NB4 (cell line): ENCODE measurements around the gene UBXN4.

Experiments used
- DNase-seq: peaks from one replicate; pipeline ENCODE4 v3.0.0; 2010; ENCODE audit warnings: low read depth
- H3K4me3 ChIP-seq: one replicate; pipeline ENCODE4 v1.5.1; 2011; ENCODE audit warnings: mild to moderate bottlenecking, low read depth, low read length, moderate library complexity
- CTCF ChIP-seq: IDR thresholded peaks from one replicate; pipeline ENCODE4 v1.5.1; 2012; ENCODE audit warnings: low read depth, low read length
- MAX ChIP-seq: IDR thresholded peaks from 2 replicates; pipeline ENCODE4 v1.6.1; 2011; ENCODE audit warnings: low read depth, low read length
- MYC ChIP-seq: IDR thresholded peaks from 2 replicates; pipeline ENCODE4 v1.6.1; 2011; ENCODE audit warnings: low read depth, low read length
- POLR2A ChIP-seq: IDR thresholded peaks from 2 replicates; pipeline ENCODE4 v1.6.1; 2011; ENCODE audit warnings: mild to moderate bottlenecking; ENCODE audit not compliant: insufficient read length; ENCODE audit errors: extremely low read depth

The UBXN4 gene

GRCh38 chr2:135825131-135825530, 83.5 kb downstream of the UBXN4 start:
- TF ChIP-seq POLR2A (no peak), MYC (no peak), MAX (no peak), CTCF (no peak)
- H3K4me3 ChIP-seq: no peak overlapping the region
- no peak for DNase-seq

GRCh38 chr2:135825550-135826176, 84.0 kb downstream of the UBXN4 start:
- DNase-seq: no peak
- no peak overlapping the region for H3K4me3 ChIP-seq
- TF ChIP-seq POLR2A: no peak

GRCh38 chr2:135826544-135826943, 84.9 kb downstream of the UBXN4 start:
- TF ChIP-seq CTCF: no peak
- no peak for TF ChIP-seq MYC
- TF ChIP-seq MAX: no peak
- TF ChIP-seq POLR2A: no peak
- peak; percentile 65 for DNase-seq
- no peak overlapping the region for H3K4me3 ChIP-seq

- no peak for DNase-seq
- no peak for TF ChIP-seq MYC
- no peak for TF ChIP-seq MAX
- no peak for TF ChIP-seq CTCF
- TF ChIP-seq POLR2A: no peak
- H3K4me3 ChIP-seq: no peak overlapping the region
Measured at GRCh38 chr2:135829378-135830135, 87.9 kb downstream of the UBXN4 start.

GRCh38 chr2:135831180-135831812, 89.6 kb downstream of the UBXN4 start:
- no peak overlapping the region for H3K4me3 ChIP-seq
- no peak for DNase-seq
- TF ChIP-seq POLR2A: no peak
- TF ChIP-seq CTCF: no peak

GRCh38 chr2:135832891-135833290, 91.2 kb downstream of the UBXN4 start:
- H3K4me3 ChIP-seq: no peak overlapping the region
- DNase-seq: no peak
- TF ChIP-seq POLR2A (no peak), MAX (no peak), MYC (no peak), CTCF (no peak)
